SK-N-SH treated with all-trans-retinoic acid at 6 μM for 48 hours (cell line): Measurements from ENCODE around the gene ZBTB16.

ENCODE experiments used
- ATAC-seq: fragments of 200-7000 bp; cut with Tn5 transposase; 3 replicates; pipeline ENCODE4 v1.9.1; 2020; ENCODE audit warnings: mild to moderate bottlenecking, moderate library complexity
- ARNTL ChIP-seq: fragments of 450-650 bp; formaldehyde crosslinking; IDR thresholded peaks from 2 replicates; pipeline ENCODE4 v1.5.0; 2020; ENCODE audit warnings: low read depth, mild to moderate bottlenecking, moderate library complexity, borderline replicate concordance
- CREB5 ChIP-seq: fragments of 250-450 bp; sonication (Bioruptor Pico); IDR thresholded peaks from 2 replicates; pipeline ENCODE4 v1.5.1; 2020; ENCODE audit warnings: low read depth, mild to moderate bottlenecking, moderate library complexity
- CSDC2 ChIP-seq: fragments of 250-450 bp; sonication (Bioruptor Pico); IDR thresholded peaks from 2 replicates; pipeline ENCODE4 v1.5.0; 2020; ENCODE audit warnings: mild to moderate bottlenecking, moderate library complexity
- ESRRG ChIP-seq: fragments of 250-450 bp; sonication (Bioruptor Pico); IDR thresholded peaks from 2 replicates; pipeline ENCODE4 v1.6.1; 2021; ENCODE audit warnings: mild to moderate bottlenecking
- GLIS3 ChIP-seq: fragments of 250-450 bp; sonication (Bioruptor Pico); IDR thresholded peaks from 2 replicates; pipeline ENCODE4 v1.5.0; 2020; ENCODE audit warnings: mild to moderate bottlenecking, moderate library complexity
- ISL1 ChIP-seq: fragments of 250-450 bp; sonication (Bioruptor Pico); IDR thresholded peaks from 2 replicates; pipeline ENCODE4 v2.1.2; 2022; ENCODE audit warnings: mild to moderate bottlenecking, moderate library complexity
- OSR1 ChIP-seq: fragments of 250-450 bp; sonication (Bioruptor Pico); IDR thresholded peaks from 2 replicates; pipeline ENCODE4 v1.8.0; 2022; ENCODE audit warnings: moderate library complexity, mild to moderate bottlenecking, inconsistent platforms
- PPARA ChIP-seq: fragments of 250-450 bp; sonication (Bioruptor Pico); IDR thresholded peaks from 2 replicates; pipeline ENCODE4 v1.5.0; 2020; ENCODE audit warnings: mild to moderate bottlenecking, borderline replicate concordance
- RARB ChIP-seq: fragments of 250-450 bp; sonication (Bioruptor Pico); IDR thresholded peaks from 2 replicates; pipeline ENCODE4 v1.8.0; 2021; ENCODE audit warnings: mild to moderate bottlenecking, moderate library complexity
- SNAI2 ChIP-seq: fragments of 250-450 bp; sonication (Bioruptor Pico); IDR thresholded peaks from 2 replicates; pipeline ENCODE4 v1.5.0; 2020; ENCODE audit warnings: mild to moderate bottlenecking, moderate library complexity
- TCF4 ChIP-seq: fragments of 250-450 bp; sonication (Bioruptor Pico); IDR thresholded peaks from 2 replicates; pipeline ENCODE4 v1.8.0; 2021; ENCODE audit warnings: mild to moderate bottlenecking, moderate library complexity, borderline replicate concordance
- TOX ChIP-seq: fragments of 250-450 bp; sonication (Bioruptor Pico); IDR thresholded peaks from 2 replicates; pipeline ENCODE4 v1.8.0; 2021; ENCODE audit warnings: mild to moderate bottlenecking, moderate library complexity, borderline replicate concordance
- TSHZ2 ChIP-seq: fragments of 250-450 bp; sonication (Bioruptor Pico); IDR thresholded peaks from 2 replicates; pipeline ENCODE4 v1.5.0; 2020; ENCODE audit warnings: mild to moderate bottlenecking, moderate library complexity
- ZC3H10 ChIP-seq: fragments of 250-450 bp; sonication (Bioruptor Pico); IDR thresholded peaks from 2 replicates; pipeline ENCODE4 v1.5.1; 2021; ENCODE audit warnings: mild to moderate bottlenecking, moderate library complexity
- ZFP3 ChIP-seq: fragments of 250-450 bp; sonication (Bioruptor Pico); IDR thresholded peaks from 2 replicates; pipeline ENCODE4 v1.5.0; 2020; ENCODE audit warnings: mild to moderate bottlenecking, moderate library complexity
- ZFP30 ChIP-seq: fragments of 450-650 bp; formaldehyde crosslinking; IDR thresholded peaks from 2 replicates; pipeline ENCODE4 v1.5.0; 2022; ENCODE audit warnings: mild to moderate bottlenecking, moderate library complexity
- ZNF8 ChIP-seq: fragments of 450-650 bp; formaldehyde crosslinking; IDR thresholded peaks from 2 replicates; pipeline ENCODE4 v1.5.0; 2020; ENCODE audit warnings: mild to moderate bottlenecking, moderate library complexity
- TF ChIP-seq, protein P1 (sequence below): fragments of 250-450 bp; sonication (Bioruptor Pico); IDR thresholded peaks from 2 replicates; pipeline ENCODE4 v1.8.0; 2021; ENCODE audit warnings: low read depth, mild to moderate bottlenecking, moderate library complexity, borderline replicate concordance
- TF ChIP-seq, protein P2 (sequence below): fragments of 250-450 bp; sonication (Bioruptor Pico); IDR thresholded peaks from 2 replicates; pipeline ENCODE4 v1.8.0; 2020; ENCODE audit warnings: mild to moderate bottlenecking, moderate library complexity, borderline replicate concordance

The ZBTB16 gene

GRCh38 chr11:114174712-114175495 is 115.4 kb downstream of the ZBTB16 start:
- TF ChIP-seq ARNTL (CRISPR knock-in tag) (no peak), ISL1 (CRISPR knock-in tag) (no peak), SNAI2 (CRISPR knock-in tag) (no peak), GLIS3 (CRISPR knock-in tag) (no peak), RARB (CRISPR knock-in tag) (no peak), ZFP3 (CRISPR knock-in tag) (no peak), PPARA (no peak), ZC3H10 (no peak), TCF4 (CRISPR knock-in tag) (no peak)
- TF ChIP-seq, protein P1, sequence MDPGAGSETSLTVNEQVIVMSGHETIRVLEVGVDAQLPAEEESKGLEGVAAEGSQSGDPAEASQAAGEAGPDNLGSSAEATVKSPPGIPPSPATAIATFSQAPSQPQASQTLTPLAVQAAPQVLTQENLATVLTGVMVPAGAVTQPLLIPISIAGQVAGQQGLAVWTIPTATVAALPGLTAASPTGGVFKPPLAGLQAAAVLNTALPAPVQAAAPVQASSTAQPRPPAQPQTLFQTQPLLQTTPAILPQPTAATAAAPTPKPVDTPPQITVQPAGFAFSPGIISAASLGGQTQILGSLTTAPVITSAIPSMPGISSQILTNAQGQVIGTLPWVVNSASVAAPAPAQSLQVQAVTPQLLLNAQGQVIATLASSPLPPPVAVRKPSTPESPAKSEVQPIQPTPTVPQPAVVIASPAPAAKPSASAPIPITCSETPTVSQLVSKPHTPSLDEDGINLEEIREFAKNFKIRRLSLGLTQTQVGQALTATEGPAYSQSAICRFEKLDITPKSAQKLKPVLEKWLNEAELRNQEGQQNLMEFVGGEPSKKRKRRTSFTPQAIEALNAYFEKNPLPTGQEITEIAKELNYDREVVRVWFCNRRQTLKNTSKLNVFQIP (CRISPR knock-in tag) = no peak
- ATAC-seq = no peak

GRCh38 chr11:114175706-114176105 is 116.2 kb downstream of the ZBTB16 start:
- TF ChIP-seq ZNF8 (CRISPR knock-in tag) (no peak), OSR1 (CRISPR knock-in tag) (no peak), TCF4 (CRISPR knock-in tag) (no peak), TOX (CRISPR knock-in tag) (no peak), RARB (CRISPR knock-in tag) (no peak), PPARA (no peak), ARNTL (CRISPR knock-in tag) (no peak), CREB5 (CRISPR knock-in tag) (no peak), TSHZ2 (no peak), CSDC2 (no peak), ZFP30 (no peak), ZFP3 (CRISPR knock-in tag) (no peak), GLIS3 (CRISPR knock-in tag) (no peak), ESRRG (CRISPR knock-in tag) (no peak)
- TF ChIP-seq, protein P2, sequence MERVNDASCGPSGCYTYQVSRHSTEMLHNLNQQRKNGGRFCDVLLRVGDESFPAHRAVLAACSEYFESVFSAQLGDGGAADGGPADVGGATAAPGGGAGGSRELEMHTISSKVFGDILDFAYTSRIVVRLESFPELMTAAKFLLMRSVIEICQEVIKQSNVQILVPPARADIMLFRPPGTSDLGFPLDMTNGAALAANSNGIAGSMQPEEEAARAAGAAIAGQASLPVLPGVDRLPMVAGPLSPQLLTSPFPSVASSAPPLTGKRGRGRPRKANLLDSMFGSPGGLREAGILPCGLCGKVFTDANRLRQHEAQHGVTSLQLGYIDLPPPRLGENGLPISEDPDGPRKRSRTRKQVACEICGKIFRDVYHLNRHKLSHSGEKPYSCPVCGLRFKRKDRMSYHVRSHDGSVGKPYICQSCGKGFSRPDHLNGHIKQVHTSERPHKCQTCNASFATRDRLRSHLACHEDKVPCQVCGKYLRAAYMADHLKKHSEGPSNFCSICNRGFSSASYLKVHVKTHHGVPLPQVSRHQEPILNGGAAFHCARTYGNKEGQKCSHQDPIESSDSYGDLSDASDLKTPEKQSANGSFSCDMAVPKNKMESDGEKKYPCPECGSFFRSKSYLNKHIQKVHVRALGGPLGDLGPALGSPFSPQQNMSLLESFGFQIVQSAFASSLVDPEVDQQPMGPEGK (CRISPR knock-in tag) = no peak
- no peak for ATAC-seq

- ATAC-seq = no peak
- TF ChIP-seq, protein P2 (CRISPR knock-in tag) = no peak
- TF ChIP-seq ESRRG (CRISPR knock-in tag) = no peak
Measured at GRCh38 chr11:114176321-114176720, 116.8 kb downstream of the ZBTB16 start.
